Mesenteric fat pad (tissue), 1 donor: ENCODE data around the gene BLID. TPM values are rescaled to one million over a fixed set of nuclear protein-coding genes. Genes with fewer than 3 reads are reported as not detected.

ENCODE experiments used
- DNase-seq: peaks from one replicate; pipeline ENCODE4 v3.0.0-alpha.2; 2020; ENCODE audit warnings: low spot score
- total RNA-seq: library from RNA; stranded (reverse); fragmentation: NEBNext Ultra II Directional; extraction: Animal tissue kit (Norgen Biotek cat#: 25700); gene quantifications from one replicate; pipeline ENCODE4 v1.2.1, GENCODE V29; 2021
- donor health status: DM: yes; HTN: yes; CAD: no.

The BLID gene
- total RNA-seq, 1 donor from 2014 or later = 0.67 TPM

DNA sequence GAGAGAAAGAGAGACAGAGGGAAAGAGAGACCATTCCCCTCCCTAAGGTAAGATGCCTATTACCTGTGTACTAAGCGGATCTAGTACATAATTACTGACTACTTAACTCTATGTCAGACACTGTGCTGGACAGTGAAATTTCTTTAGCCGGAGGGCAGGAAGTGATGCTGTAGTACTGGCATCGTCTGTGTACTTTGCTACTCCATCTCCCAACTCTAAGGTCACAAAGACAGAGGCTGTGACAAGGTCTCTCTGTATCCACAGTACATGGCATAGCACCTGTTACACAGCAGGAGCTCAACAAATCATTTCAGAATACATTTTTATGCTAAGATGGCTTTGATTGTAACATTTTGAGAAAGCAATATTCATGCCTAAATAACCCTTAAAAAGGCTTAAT, 9.0 kb downstream of the BLID start:
- DNase-seq = no peak

GRCh38 chr11:122105044-122105758, 10.8 kb downstream of the BLID start:
- no peak for DNase-seq

GRCh38 chr11:122104341-122104740, 11.7 kb downstream of the BLID start:
- no peak for DNase-seq

DNA sequence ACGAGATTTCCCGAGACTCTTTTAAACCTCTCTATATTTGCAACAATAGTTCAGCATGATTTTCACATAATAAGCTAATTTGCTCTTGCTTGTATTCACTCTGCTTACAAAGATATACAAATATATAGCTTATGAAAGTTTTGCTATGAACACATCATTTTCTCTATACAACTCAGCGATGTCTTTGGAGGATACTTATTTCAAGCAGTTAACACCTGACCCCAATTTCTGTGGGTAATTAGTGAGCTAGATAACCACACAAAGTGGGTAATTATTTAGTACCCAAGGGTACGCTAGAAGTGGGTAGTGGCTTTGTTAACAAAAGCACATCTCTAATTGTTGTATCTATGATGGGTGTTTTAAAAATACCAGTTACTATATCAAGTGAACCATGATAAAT, 12.3 kb downstream of the BLID start:
- DNase-seq = no peak

- no peak for DNase-seq
Observed at GRCh38 chr11:122103321-122103720, 12.7 kb downstream of the BLID start.

- DNase-seq = no peak
Observed at GRCh38 chr11:122102426-122102825, 13.6 kb downstream of the BLID start.

GRCh38 chr11:122101625-122102291, 14.3 kb downstream of the BLID start:
- no peak for DNase-seq

DNA sequence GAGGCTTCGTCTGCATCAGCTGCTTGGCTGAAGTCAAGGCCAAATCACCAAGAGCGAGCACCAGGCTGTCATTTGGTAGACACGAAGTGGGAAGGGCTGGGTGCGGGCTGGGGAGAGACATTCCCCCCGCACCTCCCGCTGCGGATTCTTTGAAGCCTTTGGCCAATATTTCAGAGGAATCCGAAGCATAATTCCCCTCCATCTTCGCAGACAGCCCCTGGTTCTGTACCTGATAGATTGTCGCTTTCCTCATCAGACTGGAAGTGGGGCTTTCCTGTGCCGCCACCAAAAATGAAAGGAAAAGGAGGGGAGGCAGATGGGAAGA, 15.3 kb downstream of the BLID start:
- no peak for DNase-seq

GRCh38 chr11:122100037-122100755, 15.8 kb downstream of the BLID start:
- no peak for DNase-seq

GRCh38 chr11:122099374-122100036, 16.5 kb downstream of the BLID start:
- no peak for DNase-seq

DNA sequence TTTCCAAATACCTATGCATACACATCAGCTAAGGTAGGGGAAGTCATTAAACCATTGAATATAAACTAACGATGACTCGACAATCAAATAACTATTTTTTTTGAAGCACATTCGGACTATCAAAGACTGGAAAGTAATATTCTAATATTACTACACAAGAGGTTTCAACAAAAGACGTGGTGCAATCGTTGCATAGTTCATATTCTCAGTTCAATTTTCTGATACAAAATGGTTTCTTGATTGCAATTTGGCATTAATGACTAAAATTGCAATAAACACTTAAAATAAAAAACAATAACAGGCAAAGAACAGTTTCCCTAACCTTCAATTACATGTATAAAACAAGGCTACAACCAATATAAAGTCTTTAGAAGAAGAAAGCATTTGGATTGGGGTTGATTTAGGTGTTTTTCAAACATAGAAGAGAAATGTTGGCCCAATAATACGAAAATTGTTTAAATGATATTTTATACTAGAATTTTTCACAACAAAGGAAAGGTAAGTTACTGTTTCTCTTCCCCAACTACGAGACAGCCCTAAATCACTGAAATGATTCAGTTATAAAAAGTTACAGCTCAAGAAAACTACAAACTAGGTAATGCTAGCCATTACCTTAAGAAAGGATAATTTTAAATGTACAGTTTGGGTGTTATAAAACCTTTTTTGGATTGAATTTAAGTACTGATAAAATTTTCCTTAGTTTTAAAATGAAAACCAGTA, 17.6 kb downstream of the BLID start:
- DNase-seq = no peak

GRCh38 chr11:122097419-122098001, 18.5 kb downstream of the BLID start:
- DNase-seq = no peak

- DNase-seq = no peak
Observed at GRCh38 chr11:122096272-122097112, 19.5 kb downstream of the BLID start.

- no peak for DNase-seq
Observed at GRCh38 chr11:122095681-122096262, 20.2 kb downstream of the BLID start.

- no peak for DNase-seq
Observed at GRCh38 chr11:122094836-122095235, 21.2 kb downstream of the BLID start.

- no peak for DNase-seq
Observed at GRCh38 chr11:122093731-122094275, 22.2 kb downstream of the BLID start.

DNA sequence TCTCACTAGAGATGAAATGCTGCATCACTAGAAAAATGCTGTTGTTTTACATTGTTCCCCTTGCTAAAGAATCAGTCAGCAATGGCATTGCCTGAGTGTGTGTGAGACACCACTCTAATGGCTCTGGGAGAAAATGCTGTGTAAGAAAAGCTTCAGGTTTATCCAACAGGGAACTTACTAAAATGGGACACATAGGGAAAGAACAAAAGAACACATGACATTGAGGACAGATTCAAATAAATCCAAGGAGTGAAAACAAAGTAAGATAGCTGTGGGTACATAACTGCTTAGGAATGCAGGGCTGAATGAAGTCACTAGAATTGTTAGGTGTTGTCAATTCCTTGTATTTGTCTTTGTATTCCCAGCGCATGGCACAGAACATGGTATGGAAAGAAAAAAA, 24.2 kb downstream of the BLID start:
- no peak for DNase-seq

- DNase-seq = no peak
Observed at GRCh38 chr11:122089111-122089510, 26.9 kb downstream of the BLID start.

GRCh38 chr11:122085712-122086111, 30.3 kb downstream of the BLID start:
- no peak for DNase-seq
